IPS-18a (cell line): Measurements from ENCODE around the gene SPAG5.

Experiments used
- H3K27ac ChIP-seq: one replicate; pipeline ENCODE4 v1.5.1; 2013; ENCODE audit warnings: low read length
- H3K27me3 ChIP-seq: one replicate; pipeline ENCODE4 v1.6.1; 2013; ENCODE audit warnings: mild to moderate bottlenecking, low read length; ENCODE audit not compliant: control insufficient read depth, insufficient read depth
- H3K36me3 ChIP-seq: one replicate; pipeline ENCODE4 v1.6.1; 2013; ENCODE audit warnings: low read depth, low read length; ENCODE audit not compliant: control insufficient read depth
- H3K4me1 ChIP-seq: one replicate; pipeline ENCODE4 v1.6.1; 2013; ENCODE audit warnings: low read depth, low read length; ENCODE audit not compliant: control insufficient read depth
- H3K4me3 ChIP-seq: one replicate; pipeline ENCODE4 v1.5.1; 2013; ENCODE audit warnings: low read length
- H3K9ac ChIP-seq: one replicate; pipeline ENCODE4 v1.6.1; 2013; ENCODE audit warnings: mild to moderate bottlenecking, low read length, moderate library complexity
- H3K9me3 ChIP-seq: one replicate; pipeline ENCODE4 v1.6.1; 2013; ENCODE audit warnings: low read depth, low read length; ENCODE audit not compliant: control insufficient read depth

SPAG5 gene

GRCh38 chr17:28569446-28569845, 29.4 kb downstream of the SPAG5 start:
- no peak overlapping the region for H3K9ac ChIP-seq
- peaks cover 9% of the 10 kb centered on the region for H3K27me3 ChIP-seq
- H3K4me3 ChIP-seq: no peak overlapping the region
- no peak overlapping the region for H3K27ac ChIP-seq
- H3K9me3 ChIP-seq: no peaks in the 10 kb centered on the region
- no peaks in the 10 kb centered on the region for H3K4me1 ChIP-seq
- no peaks in the 10 kb centered on the region for H3K36me3 ChIP-seq

GRCh38 chr17:28567604-28568003, 31.2 kb downstream of the SPAG5 start:
- H3K9ac ChIP-seq: no peak overlapping the region
- H3K4me3 ChIP-seq: no peak overlapping the region
- H3K27me3 ChIP-seq: peaks cover 7% of the 10 kb centered on the region
- H3K4me1 ChIP-seq: no peaks in the 10 kb centered on the region
- no peak overlapping the region for H3K27ac ChIP-seq
- H3K9me3 ChIP-seq: no peaks in the 10 kb centered on the region
- H3K36me3 ChIP-seq: peaks cover 4% of the 10 kb centered on the region

GRCh38 chr17:28563475-28563874, 35.4 kb downstream of the SPAG5 start:
- Histone ChIP-seq H3K4me3 (no peak overlapping the region), H3K27ac (no peak overlapping the region), H3K27me3 (no peaks in the 10 kb centered on the region), H3K4me1 (no peaks in the 10 kb centered on the region), H3K36me3 (peaks cover 15% of the 10 kb centered on the region), H3K9ac (no peak overlapping the region), H3K9me3 (no peaks in the 10 kb centered on the region)

- H3K36me3 ChIP-seq: peaks cover 52% of the 10 kb centered on the region
- H3K9ac ChIP-seq: no peak overlapping the region
- no peaks in the 10 kb centered on the region for H3K9me3 ChIP-seq
- no peaks in the 10 kb centered on the region for H3K27me3 ChIP-seq
- H3K27ac ChIP-seq: no peak overlapping the region
- H3K4me3 ChIP-seq: no peak overlapping the region
- H3K4me1 ChIP-seq: peaks cover 11% of the 10 kb centered on the region
These were observed 43.8 kb downstream of the SPAG5 start for GRCh38 chr17:28555022-28555421.

- H3K4me3 ChIP-seq: no peak overlapping the region
- peaks cover 47% of the 10 kb centered on the region for H3K36me3 ChIP-seq
- no peaks in the 10 kb centered on the region for H3K9me3 ChIP-seq
- no peak overlapping the region for H3K27ac ChIP-seq
- H3K4me1 ChIP-seq: peaks cover 11% of the 10 kb centered on the region
- H3K9ac ChIP-seq: no peak overlapping the region
- no peaks in the 10 kb centered on the region for H3K27me3 ChIP-seq
These were observed 44.3 kb downstream of the SPAG5 start for GRCh38 chr17:28554565-28554964.

GRCh38 chr17:28553000-28553505, 45.8 kb downstream of the SPAG5 start:
- H3K27me3 ChIP-seq: no peaks in the 10 kb centered on the region
- no peaks in the 10 kb centered on the region for H3K9me3 ChIP-seq
- peaks cover 11% of the 10 kb centered on the region for H3K4me1 ChIP-seq
- no peak overlapping the region for H3K9ac ChIP-seq
- peak overlapping the region; percentile 75 for H3K4me3 ChIP-seq
- H3K36me3 ChIP-seq: peaks cover 41% of the 10 kb centered on the region
- no peak overlapping the region for H3K27ac ChIP-seq

- Histone ChIP-seq H3K27ac (no peak within 1 kb of the TSS), H3K4me1 (peaks cover 11% of the 10 kb centered on the region), H3K4me3 (peak within 1 kb of the TSS; percentile 75), H3K36me3 (peaks cover 34% of the 10 kb centered on the region), H3K9me3 (no peaks in the 10 kb centered on the region), H3K9ac (peak within 1 kb of the TSS; percentile 45), H3K27me3 (no peaks in the 10 kb centered on the region)
These were observed 46.4 kb downstream of the SPAG5 start, which contains the start of gene UNC119 for GRCh38 chr17:28552176-28552999. Gene UNC119 (minus strand): TSS chr17:28552624. CDS start chr17:28552557, 67 bp downstream.

- Histone ChIP-seq H3K27me3 (no peaks in the 10 kb centered on the region), H3K4me1 (peaks cover 11% of the 10 kb centered on the region), H3K9ac (peak overlapping the region; percentile 45), H3K27ac (no peak overlapping the region), H3K36me3 (peaks cover 32% of the 10 kb centered on the region), H3K4me3 (peak overlapping the region; percentile 75), H3K9me3 (no peaks in the 10 kb centered on the region)
These were observed 47.2 kb downstream of the SPAG5 start for GRCh38 chr17:28551421-28552175.

- Histone ChIP-seq H3K36me3 (peaks cover 27% of the 10 kb centered on the region), H3K4me3 (no peak overlapping the region), H3K27ac (no peak overlapping the region), H3K9ac (no peak overlapping the region), H3K27me3 (no peaks in the 10 kb centered on the region), H3K9me3 (no peaks in the 10 kb centered on the region), H3K4me1 (peaks cover 11% of the 10 kb centered on the region)
These were observed 48.0 kb downstream of the SPAG5 start for GRCh38 chr17:28550858-28551257.

- no peak overlapping the region for H3K9ac ChIP-seq
- H3K27me3 ChIP-seq: no peaks in the 10 kb centered on the region
- H3K27ac ChIP-seq: no peak overlapping the region
- H3K9me3 ChIP-seq: no peaks in the 10 kb centered on the region
- H3K4me3 ChIP-seq: no peak overlapping the region
- H3K36me3 ChIP-seq: peaks cover 16% of the 10 kb centered on the region
- peaks cover 11% of the 10 kb centered on the region for H3K4me1 ChIP-seq
These were observed 49.3 kb downstream of the SPAG5 start for GRCh38 chr17:28549236-28550132.
